NT2/D1 (cell line): ENCODE measurements around the gene CACNA2D4.

Experiments
- YY1 ChIP-seq: IDR thresholded peaks from 2 replicates; pipeline ENCODE4 v1.6.1; 2011; ENCODE audit not compliant: insufficient read length, insufficient read depth
- ZNF274 ChIP-seq: IDR thresholded peaks from 2 replicates; pipeline ENCODE4 v1.6.1; 2011; ENCODE audit warnings: mild to moderate bottlenecking, low read depth, low read length

GRCh38 chr12:1933342-1934051 lies 15.0 kb upstream of the CACNA2D4 start:
- TF ChIP-seq YY1 (no peak), ZNF274 (no peak)
